HEK293 (cell line): Measurements from ENCODE around the gene IL12A.

Source experiments
- CTCF ChIA-PET: fragments of 350-600 bp; formaldehyde crosslinking; extraction: SDS; loops from one replicate; lab custom pipeline; 2021; ENCODE audit warnings: antibody characterized with exemption; lab: Yijun Ruan, JAX
- POLR2A ChIA-PET: fragments of 300-600 bp; formaldehyde crosslinking; extraction: SDS; loops from one replicate; lab custom pipeline; 2020; ENCODE audit warnings: antibody characterized with exemption, inconsistent platforms; lab: Yijun Ruan, JAX
- H3K27ac ChIP-seq: fragments of 200-500 bp; sonication (Bioruptor generic); 2 replicates; pipeline ENCODE4 v1.5.1; 2014; ENCODE audit warnings: low read depth, low read length, control low read depth, inconsistent platforms; ENCODE audit errors: extremely low read depth
- H3K36me3 ChIP-seq, 2 experiments: fragments of 200-500 bp in 1 of 2; sonication (Bioruptor generic) in 1 of 2; 1 replicate in 1 of 2; 2 replicates in 1 of 2; pipeline ENCODE4 v1.5.1; 2014 to 2017; ENCODE audit warnings: inconsistent platforms in 2 of 2, low read length in 2 of 2; ENCODE audit not compliant: control insufficient read depth in 2 of 2, insufficient read depth in 1 of 2
- H3K4me1 ChIP-seq: fragments of 200-500 bp; sonication (Bioruptor generic); 2 replicates; pipeline ENCODE4 v1.5.1; 2014; ENCODE audit warnings: mild to moderate bottlenecking, low read length, inconsistent platforms; ENCODE audit not compliant: control insufficient read depth, insufficient read depth
- H3K4me3 ChIP-seq: 2 replicates; pipeline ENCODE4 v1.5.1; 2011; ENCODE audit warnings: low read depth, mild to moderate bottlenecking, control low read depth, low read length, moderate library complexity
- H3K9me3 ChIP-seq: fragments of 200-500 bp; sonication (Bioruptor generic); 2 replicates; pipeline ENCODE4 v1.5.1; 2014; ENCODE audit warnings: low read depth, low read length, inconsistent platforms; ENCODE audit not compliant: control insufficient read depth, insufficient read depth
- KLF1 ChIP-seq: fragments of 450-650 bp; formaldehyde crosslinking; IDR thresholded peaks from 2 replicates; pipeline ENCODE4 v1.5.1; 2016; ENCODE audit warnings: missing biosample characterization, missing genetic modification characterization
- KLF9 ChIP-seq: fragments of 450-650 bp; formaldehyde crosslinking; IDR thresholded peaks from 2 replicates; pipeline ENCODE4 v1.5.1; 2016; ENCODE audit warnings: missing biosample characterization, missing genetic modification characterization, low read depth
- ZNF157 ChIP-seq: fragments of 450-650 bp; formaldehyde crosslinking; IDR thresholded peaks from 2 replicates; pipeline ENCODE4 v1.5.1; 2016; ENCODE audit warnings: missing biosample characterization, missing genetic modification characterization
- ZNF16 ChIP-seq: fragments of 450-650 bp; formaldehyde crosslinking; IDR thresholded peaks from 2 replicates; pipeline ENCODE4 v1.5.1; 2016; ENCODE audit warnings: low read depth, missing biosample characterization, missing genetic modification characterization
- ZNF184 ChIP-seq: fragments of 450-650 bp; IDR thresholded peaks from 2 replicates; pipeline ENCODE4 v1.5.1; 2018; ENCODE audit warnings: missing biosample characterization, mild to moderate bottlenecking, missing genetic modification characterization
- ZNF214 ChIP-seq: fragments of 450-650 bp; formaldehyde crosslinking; IDR thresholded peaks from 2 replicates; pipeline ENCODE4 v1.5.1; 2017; ENCODE audit warnings: missing biosample characterization, mild to moderate bottlenecking, missing genetic modification characterization, borderline replicate concordance
- ZNF221 ChIP-seq: fragments of 450-650 bp; formaldehyde crosslinking; IDR thresholded peaks from 2 replicates; pipeline ENCODE4 v1.5.1; 2017; ENCODE audit warnings: missing biosample characterization, missing genetic modification characterization, borderline replicate concordance
- ZNF223 ChIP-seq: fragments of 450-650 bp; formaldehyde crosslinking; IDR thresholded peaks from 2 replicates; pipeline ENCODE4 v1.5.1; 2016; ENCODE audit warnings: missing biosample characterization, missing genetic modification characterization
- ZNF311 ChIP-seq: fragments of 450-650 bp; formaldehyde crosslinking; IDR thresholded peaks from 2 replicates; pipeline ENCODE4 v1.5.1; 2017; ENCODE audit warnings: missing biosample characterization, missing genetic modification characterization, borderline replicate concordance
- ZNF366 ChIP-seq: fragments of 450-650 bp; formaldehyde crosslinking; conservative IDR thresholded peaks from 2 replicates; pipeline ENCODE4 v1.5.1; 2016; ENCODE audit warnings: missing biosample characterization, missing genetic modification characterization
- ZNF37A ChIP-seq: fragments of 450-650 bp; IDR thresholded peaks from 2 replicates; pipeline ENCODE4 v1.5.1; 2018; ENCODE audit warnings: missing biosample characterization, missing genetic modification characterization
- ZNF701 ChIP-seq: fragments of 450-650 bp; formaldehyde crosslinking; IDR thresholded peaks from 2 replicates; pipeline ENCODE4 v1.5.1; 2016; ENCODE audit warnings: missing biosample characterization, missing genetic modification characterization
- ZNF830 ChIP-seq: fragments of 450-650 bp; IDR thresholded peaks from 2 replicates; pipeline ENCODE4 v1.5.0; 2018; ENCODE audit warnings: missing biosample characterization, missing genetic modification characterization, low read depth, mild to moderate bottlenecking, moderate library complexity
- TF ChIP-seq, protein P1 (sequence below): fragments of 450-650 bp; formaldehyde crosslinking; IDR thresholded peaks from 2 replicates; pipeline ENCODE4 v1.5.0; 2017; ENCODE audit warnings: missing biosample characterization, missing genetic modification characterization, borderline replicate concordance
- TF ChIP-seq, protein P2 (sequence below): fragments of 450-650 bp; formaldehyde crosslinking; IDR thresholded peaks from 2 replicates; pipeline ENCODE4 v1.5.1; 2017; ENCODE audit warnings: missing biosample characterization, missing genetic modification characterization
- TF ChIP-seq, protein P3 (sequence below): fragments of 450-650 bp; formaldehyde crosslinking; IDR thresholded peaks from 2 replicates; pipeline ENCODE4 v1.5.1; 2017; ENCODE audit warnings: missing biosample characterization, missing genetic modification characterization

The IL12A gene

DNA sequence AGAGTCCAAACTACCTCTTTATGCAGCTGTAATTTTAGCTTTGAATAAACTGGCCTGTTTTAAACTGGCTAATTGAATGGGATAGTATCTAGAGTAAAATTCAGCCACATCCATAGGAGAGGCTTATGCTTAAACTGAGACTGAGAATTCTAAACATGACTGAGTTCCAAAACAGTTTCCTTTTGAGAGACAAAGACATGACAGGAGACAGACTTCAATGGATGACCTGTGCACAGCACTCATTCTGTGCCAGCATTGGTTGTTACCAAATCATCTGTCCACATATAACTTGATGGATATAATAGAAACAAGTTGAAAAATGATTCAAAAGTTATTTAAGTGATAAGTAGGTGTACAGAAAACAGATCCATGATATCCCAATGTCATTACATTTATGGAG is 20.9 kb downstream of the IL12A start:
- CTCF ChIA-PET, result interaction anchor here (1.1 kb wide), 1 partner anchor 124 kb away, joined by 4 read pairs; no protein-coding TSS in a partner anchor
- Histone ChIP-seq H3K36me3 (no peaks in the 10 kb centered on the region), H3K4me1 (no peaks in the 10 kb centered on the region), H3K4me3 (no peak overlapping the region), H3K9me3 (no peaks in the 10 kb centered on the region), H3K27ac (no peak overlapping the region)
- TF ChIP-seq KLF1 (tag by site-specific recombination), result no peak
- no peak for TF ChIP-seq ZNF701
- TF ChIP-seq ZNF37A (tag by site-specific recombination), result no peak
- no peak for TF ChIP-seq ZNF157 (tag by site-specific recombination)
- TF ChIP-seq, protein P1, sequence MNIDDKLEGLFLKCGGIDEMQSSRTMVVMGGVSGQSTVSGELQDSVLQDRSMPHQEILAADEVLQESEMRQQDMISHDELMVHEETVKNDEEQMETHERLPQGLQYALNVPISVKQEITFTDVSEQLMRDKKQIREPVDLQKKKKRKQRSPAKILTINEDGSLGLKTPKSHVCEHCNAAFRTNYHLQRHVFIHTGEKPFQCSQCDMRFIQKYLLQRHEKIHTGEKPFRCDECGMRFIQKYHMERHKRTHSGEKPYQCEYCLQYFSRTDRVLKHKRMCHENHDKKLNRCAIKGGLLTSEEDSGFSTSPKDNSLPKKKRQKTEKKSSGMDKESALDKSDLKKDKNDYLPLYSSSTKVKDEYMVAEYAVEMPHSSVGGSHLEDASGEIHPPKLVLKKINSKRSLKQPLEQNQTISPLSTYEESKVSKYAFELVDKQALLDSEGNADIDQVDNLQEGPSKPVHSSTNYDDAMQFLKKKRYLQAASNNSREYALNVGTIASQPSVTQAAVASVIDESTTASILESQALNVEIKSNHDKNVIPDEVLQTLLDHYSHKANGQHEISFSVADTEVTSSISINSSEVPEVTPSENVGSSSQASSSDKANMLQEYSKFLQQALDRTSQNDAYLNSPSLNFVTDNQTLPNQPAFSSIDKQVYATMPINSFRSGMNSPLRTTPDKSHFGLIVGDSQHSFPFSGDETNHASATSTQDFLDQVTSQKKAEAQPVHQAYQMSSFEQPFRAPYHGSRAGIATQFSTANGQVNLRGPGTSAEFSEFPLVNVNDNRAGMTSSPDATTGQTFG (tag by site-specific recombination), result no peak
- POLR2A ChIA-PET, result no interaction called here

DNA sequence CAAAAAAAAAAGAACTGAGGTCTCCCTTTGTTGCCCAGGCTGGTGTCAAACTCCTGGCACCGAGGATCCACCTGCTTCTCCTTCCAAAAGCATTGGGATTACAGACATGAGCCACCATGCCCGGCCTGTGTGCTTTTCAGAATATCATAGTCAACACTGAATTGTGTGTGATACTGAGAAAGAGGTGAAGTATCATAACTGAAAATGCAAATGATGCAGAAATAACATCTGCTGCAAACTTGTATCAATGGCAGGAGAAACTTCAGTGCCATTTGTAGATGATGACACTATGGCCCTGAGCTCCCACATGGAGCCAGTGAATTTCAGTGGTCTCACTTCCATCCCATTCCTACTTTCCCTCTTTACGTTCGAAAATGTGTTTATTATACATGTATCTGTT is 21.9 kb downstream of the IL12A start:
- H3K36me3 ChIP-seq, result no peaks in the 10 kb centered on the region
- ChIA-PET CTCF (interaction anchor here (1.0 kb wide), 2 partner anchors 21 to 746 kb away, joined by 7 to 9 read pairs; no protein-coding TSS in a partner anchor), POLR2A (no interaction called here)
- no peak overlapping the region for H3K27ac ChIP-seq
- no peaks in the 10 kb centered on the region for H3K9me3 ChIP-seq
- TF ChIP-seq, protein P1 (tag by site-specific recombination), result no peak
- no peak for TF ChIP-seq ZNF221 (tag by site-specific recombination)
- TF ChIP-seq ZNF16 (tag by site-specific recombination), result no peak
- TF ChIP-seq ZNF184 (tag by site-specific recombination), result no peak
- TF ChIP-seq ZNF311 (tag by site-specific recombination), result no peak
- TF ChIP-seq ZNF223 (tag by site-specific recombination), result no peak
- no peak for TF ChIP-seq ZNF830 (tag by site-specific recombination)
- TF ChIP-seq, protein P2, sequence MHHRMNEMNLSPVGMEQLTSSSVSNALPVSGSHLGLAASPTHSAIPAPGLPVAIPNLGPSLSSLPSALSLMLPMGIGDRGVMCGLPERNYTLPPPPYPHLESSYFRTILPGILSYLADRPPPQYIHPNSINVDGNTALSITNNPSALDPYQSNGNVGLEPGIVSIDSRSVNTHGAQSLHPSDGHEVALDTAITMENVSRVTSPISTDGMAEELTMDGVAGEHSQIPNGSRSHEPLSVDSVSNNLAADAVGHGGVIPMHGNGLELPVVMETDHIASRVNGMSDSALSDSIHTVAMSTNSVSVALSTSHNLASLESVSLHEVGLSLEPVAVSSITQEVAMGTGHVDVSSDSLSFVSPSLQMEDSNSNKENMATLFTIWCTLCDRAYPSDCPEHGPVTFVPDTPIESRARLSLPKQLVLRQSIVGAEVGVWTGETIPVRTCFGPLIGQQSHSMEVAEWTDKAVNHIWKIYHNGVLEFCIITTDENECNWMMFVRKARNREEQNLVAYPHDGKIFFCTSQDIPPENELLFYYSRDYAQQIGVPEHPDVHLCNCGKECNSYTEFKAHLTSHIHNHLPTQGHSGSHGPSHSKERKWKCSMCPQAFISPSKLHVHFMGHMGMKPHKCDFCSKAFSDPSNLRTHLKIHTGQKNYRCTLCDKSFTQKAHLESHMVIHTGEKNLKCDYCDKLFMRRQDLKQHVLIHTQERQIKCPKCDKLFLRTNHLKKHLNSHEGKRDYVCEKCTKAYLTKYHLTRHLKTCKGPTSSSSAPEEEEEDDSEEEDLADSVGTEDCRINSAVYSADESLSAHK (tag by site-specific recombination), result no peak
- TF ChIP-seq, protein P3, sequence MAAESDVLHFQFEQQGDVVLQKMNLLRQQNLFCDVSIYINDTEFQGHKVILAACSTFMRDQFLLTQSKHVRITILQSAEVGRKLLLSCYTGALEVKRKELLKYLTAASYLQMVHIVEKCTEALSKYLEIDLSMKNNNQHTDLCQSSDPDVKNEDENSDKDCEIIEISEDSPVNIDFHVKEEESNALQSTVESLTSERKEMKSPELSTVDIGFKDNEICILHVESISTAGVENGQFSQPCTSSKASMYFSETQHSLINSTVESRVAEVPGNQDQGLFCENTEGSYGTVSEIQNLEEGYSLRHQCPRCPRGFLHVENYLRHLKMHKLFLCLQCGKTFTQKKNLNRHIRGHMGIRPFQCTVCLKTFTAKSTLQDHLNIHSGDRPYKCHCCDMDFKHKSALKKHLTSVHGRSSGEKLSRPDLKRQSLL (tag by site-specific recombination), result no peak
- no peak for TF ChIP-seq KLF9 (tag by site-specific recombination)
- no peak for TF ChIP-seq ZNF214
- no peak for TF ChIP-seq ZNF366 (tag by site-specific recombination)
- TF ChIP-seq, all 188 proteins: peak for 0
- H3K4me3 ChIP-seq, result no peak overlapping the region
- H3K4me1 ChIP-seq, result no peaks in the 10 kb centered on the region
